Pons (tissue), 1 donor: ENCODE data around the gene TTLL8.
A peak's percentile ranks its signal among the peaks of the same experiment; 100 is the strongest.
"Not testable (repeated sequence)": the region's sequence is repeated elsewhere in the genome, so short reads cannot be mapped to it uniquely, and the experiment has no call there.

Source experiments
- DNase-seq: peaks from one replicate; pipeline ENCODE4 v3.0.0-alpha.2; 2016; ENCODE audit warnings: low spot score

The TTLL8 gene

GRCh38 chr22:50001388-50002231, 56.5 kb downstream of the TTLL8 start:
- DNase-seq = no peak

- no peak for DNase-seq
These were observed 57.3 kb downstream of the TTLL8 start for GRCh38 chr22:50000587-50001387.

GRCh38 chr22:49999946-50000586, 58.0 kb downstream of the TTLL8 start:
- no peak for DNase-seq

DNA sequence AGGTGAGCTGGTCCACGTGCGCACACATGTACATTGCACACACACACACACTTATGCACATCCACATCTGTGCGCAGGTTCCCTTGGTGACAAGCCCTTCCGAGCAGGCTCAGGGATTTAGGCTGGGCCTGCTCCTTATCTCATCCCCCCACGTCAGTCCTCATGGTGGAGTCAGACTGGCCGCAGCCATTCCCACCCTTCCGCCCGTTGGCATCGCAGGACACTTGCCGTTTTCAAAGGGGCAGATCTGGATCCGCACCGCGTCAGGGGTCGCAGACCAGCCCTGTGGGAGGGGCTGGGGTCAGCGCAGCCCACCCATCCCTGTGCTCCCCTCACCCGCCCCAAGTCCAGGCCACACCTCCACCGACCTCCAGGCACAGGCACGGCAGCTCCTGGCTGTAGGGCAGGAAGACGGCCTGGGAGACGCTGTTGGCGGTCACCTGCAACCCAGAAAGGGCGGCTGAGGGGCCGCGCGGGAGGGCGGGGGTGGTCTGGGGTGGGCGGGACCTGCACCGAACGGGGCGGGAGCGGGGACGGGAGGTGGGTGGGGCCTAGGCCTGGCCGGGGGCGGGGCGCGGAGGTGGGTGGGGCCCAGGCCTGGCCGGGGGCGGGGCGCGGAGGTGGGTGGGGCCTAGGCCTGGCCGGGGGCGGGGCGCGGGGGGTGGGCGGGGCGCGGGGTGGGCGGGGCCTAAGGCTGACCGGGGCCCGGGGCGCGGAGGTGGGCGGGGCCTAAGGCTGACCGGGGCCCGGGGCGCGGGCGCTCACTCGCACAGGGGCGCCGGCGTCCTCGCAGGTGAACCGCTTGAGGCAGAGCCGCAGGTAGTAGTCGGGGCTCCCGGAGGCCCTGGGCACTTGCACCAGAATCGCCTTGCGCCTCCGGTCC, 58.8 kb downstream of the TTLL8 start:
- DNase-seq = no peak

DNA sequence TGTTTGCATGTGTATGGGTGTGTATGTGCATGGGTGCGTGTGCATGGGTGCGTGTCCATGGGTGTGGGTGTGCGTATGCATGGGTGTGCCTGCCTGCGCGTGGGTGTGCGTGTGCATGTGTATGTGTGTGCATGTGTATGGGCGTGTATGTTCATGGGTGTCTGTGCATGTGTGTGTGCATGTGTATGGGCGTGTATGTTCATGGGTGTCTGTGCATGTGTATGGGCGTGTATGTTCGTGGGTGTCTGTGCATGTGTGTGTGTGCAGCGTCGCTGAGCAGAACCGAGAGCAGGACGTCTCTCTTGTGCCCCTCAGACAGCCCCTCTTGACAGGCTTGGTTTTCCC, 59.4 kb downstream of the TTLL8 start:
- no peak for DNase-seq

GRCh38 chr22:49997932-49998717, 60.0 kb downstream of the TTLL8 start:
- no peak for DNase-seq

DNA sequence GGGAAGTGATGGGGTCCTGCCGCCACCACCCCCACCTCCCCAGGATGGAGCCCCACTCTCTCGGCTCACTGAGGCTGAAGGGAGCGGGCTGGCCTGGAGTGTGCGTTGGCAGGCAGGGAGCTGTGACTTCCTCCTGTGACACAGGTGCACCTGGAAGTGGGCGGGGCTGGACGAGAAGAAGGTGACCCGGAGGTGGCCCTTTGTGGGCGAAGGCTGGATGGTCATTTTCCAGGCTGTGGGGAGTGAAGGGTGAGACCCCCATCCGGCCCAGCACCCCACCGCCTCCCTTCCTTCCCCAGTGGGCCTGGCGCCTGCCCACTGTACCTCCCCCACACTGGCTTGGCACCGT, 60.9 kb downstream of the TTLL8 start:
- DNase-seq = no peak

GRCh38 chr22:49996518-49997250, 61.4 kb downstream of the TTLL8 start:
- DNase-seq = no peak

- no peak for DNase-seq
These were observed 62.0 kb downstream of the TTLL8 start for GRCh38 chr22:49996119-49996517.

- no peak for DNase-seq
These were observed 62.6 kb downstream of the TTLL8 start for GRCh38 chr22:49995361-49996118.

GRCh38 chr22:49995041-49995360, 63.1 kb downstream of the TTLL8 start:
- DNase-seq = no peak

DNA sequence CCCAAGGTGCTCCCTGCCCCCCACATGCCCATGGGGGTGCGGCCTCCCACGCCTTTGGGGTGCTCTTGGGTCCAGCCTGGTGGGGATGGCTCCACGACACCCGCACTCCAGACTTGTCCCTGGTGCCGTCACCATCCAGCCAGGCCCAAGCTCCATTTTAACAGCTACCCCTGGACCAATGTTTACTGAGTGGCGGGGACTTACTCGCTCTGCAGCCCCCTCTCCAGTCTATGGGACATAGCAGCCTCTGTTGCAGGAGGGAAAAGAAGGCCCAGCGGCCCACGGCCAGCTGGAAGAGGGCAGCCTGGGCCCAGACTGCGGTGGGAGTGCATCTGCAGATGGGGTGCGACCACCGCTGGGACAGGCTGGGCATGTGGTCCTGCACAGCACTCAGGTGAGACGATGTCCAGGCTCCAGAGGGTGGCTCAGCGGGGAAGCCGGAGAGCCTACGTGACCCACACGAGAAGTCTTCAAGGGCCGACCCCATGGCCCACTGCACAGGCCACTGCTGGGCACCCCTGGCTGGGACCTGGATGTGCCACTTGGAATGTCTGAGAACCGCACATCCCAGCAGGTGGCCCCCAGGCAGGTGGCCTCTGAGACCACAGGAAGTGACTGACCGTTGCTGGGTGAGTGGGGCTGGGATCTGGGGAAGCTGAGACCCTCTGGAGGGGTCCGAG, 63.6 kb downstream of the TTLL8 start:
- no peak for DNase-seq

DNA sequence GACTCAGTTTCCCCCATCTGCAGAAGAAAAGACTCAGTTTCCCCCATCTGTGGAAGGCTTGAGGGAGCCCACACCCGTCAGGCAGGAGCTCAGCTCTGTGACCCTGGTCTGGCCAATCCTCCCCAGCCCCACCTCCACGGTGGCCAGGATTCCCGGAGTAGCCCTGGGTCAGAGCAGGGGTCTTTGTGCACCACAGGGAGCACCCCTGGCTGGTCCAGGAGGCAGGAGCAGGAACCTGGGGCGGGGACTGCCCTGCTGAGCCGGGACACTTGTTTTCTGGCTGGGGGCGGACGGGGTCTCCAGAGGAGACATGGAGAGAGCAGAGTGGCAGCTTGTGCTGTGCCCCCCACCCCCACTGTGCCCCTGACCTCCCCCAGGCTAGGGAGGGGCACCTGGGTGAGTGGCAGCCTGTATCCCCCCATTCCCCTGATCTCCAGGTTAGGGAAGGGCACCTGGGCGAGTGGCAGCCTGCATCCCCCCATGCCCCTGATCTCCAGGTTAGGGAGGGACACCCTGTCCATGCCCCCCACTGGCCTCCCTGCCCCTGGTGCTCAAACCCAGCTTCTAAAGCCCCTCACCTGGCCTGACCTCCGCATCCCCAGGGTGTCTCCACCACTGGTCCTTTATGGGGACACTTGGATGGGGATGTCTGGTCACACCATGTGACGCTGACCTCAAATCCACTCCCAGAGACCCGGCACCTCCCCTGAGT, 64.3 kb downstream of the TTLL8 start:
- DNase-seq = no peak

- peak; percentile 86 for DNase-seq
These were observed 65.0 kb downstream of the TTLL8 start for GRCh38 chr22:49992921-49993648.

- DNase-seq = no peak
These were observed 66.1 kb downstream of the TTLL8 start for GRCh38 chr22:49991907-49992533.

DNA sequence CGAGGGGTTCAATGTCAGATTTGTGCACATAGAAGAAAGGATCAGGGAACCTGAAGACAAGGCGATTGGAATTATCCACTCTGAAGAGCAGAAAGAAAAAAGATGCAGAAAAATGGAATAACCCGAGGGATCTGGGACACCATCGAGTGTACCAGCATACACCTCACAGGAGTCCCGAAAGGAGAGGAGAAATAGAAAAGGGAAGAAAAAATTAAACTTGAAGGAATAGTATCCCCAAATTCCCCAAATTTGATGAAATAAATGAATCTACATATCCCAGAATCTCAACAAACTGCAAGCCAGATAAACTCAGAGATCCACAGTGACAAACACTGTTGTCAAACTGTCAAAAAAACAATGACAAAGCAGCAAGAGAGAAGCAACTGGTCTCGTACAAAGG, 66.9 kb downstream of the TTLL8 start:
- no peak for DNase-seq

GRCh38 chr22:49989826-49990225, 68.3 kb downstream of the TTLL8 start:
- not testable (repeated sequence) for DNase-seq
